NCI-H1105 (cell line): ENCODE data around the gene CD58.
"Not testable (repeated sequence)": the region's sequence is repeated elsewhere in the genome, so short reads cannot be mapped to it uniquely, and the experiment has no call there.

Experiments used
- DNase-seq: peaks from one replicate; lab custom pipeline; 2025; lab: John Stamatoyannopoulos, UW

CD58 gene

DNA sequence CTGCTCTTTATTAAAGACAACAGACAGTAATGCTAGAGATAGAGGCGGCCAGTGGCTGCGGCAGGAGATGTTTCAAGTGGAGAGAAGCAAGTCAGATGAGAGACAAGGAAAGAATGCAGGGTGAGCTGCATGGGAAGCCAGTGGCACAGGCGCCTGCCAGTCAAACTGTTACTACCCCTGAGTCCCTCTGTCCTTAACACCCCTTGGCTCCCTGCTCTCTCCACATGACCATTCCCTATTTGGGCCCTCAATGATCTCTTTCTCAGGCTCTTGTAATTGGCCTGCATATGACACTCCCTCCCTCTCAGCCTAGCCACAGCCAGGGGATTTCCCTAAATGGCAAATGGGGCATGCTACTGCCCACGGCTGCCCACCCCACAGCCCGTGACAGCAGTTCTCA is 22.6 kb upstream of the CD58 start:
- DNase-seq = not testable (repeated sequence)

DNA sequence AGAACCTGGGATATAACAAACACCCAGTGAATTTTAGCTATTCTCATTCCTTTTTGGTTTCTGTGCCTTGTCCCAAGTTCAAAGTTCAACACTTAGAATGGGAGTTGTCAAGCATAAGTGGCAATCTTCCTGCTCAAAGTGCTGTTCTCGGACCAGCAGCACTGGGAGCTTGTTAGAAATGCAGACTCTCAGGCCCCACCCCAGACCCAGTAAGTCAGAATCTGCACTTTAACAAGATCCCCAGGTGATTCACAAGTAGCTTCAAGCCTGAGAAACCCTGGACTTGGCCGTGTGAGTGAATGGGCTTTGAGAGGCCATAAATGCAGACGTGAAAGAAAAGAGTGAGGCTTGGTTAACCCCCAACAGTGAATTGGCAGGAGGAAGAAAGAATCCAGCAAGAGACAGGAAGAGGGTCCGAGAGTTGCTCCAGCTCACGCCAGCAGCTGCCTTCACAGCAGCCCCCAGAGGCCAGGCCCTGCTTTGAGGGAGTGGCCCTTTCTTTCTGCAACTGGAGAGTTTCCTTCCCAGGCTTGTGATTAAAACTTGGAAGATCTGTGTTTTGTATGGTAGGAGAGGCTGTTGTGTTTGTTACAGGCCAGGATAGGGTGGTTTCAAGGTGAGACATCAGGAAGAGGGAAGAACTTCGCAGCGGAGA is 21.3 kb upstream of the CD58 start:
- DNase-seq = not testable (repeated sequence)

DNA sequence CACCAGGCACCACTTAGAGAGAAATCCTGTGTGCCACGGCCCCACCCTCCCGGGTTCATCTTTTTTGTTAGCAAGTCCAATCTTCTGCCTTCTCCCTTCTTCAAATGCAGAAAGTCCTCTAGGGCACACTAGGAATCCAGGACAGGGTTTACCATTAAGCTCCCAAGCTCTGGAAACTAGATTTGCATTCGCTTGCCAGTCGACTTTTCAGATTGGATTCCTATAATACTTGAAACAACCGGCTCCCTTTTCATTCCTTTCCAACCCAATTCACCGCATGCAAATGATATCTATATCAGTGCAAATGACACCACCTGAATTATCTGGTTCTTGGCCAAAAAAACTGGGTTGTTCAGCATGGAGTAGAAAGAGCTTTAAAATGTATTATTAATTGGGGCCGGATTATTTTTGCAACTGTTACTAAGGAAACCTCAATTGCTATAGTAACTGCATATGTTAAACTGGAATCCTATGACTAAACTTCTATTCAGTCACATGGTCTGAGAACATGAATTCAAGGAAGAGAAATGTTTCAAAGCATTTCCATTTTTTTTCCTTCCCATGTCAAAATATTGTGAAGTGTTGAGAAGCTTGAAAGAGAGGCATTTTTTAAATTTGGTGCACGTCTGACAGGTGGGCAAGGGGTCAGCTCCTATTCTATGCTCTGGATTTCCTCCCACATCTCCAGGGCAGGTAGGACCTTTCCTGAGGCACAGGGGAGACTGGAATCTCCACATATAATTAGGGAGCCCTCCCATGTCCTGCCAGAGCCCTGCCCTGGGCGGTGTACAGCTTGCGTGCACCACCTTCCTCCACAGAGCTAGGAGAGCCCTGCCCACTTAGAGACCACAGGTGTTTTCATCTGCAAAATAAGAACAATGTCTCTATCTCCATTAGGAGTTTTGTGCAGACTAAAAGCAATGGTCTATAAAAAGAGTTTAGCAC is 20.5 kb upstream of the CD58 start:
- not testable (repeated sequence) for DNase-seq

DNA sequence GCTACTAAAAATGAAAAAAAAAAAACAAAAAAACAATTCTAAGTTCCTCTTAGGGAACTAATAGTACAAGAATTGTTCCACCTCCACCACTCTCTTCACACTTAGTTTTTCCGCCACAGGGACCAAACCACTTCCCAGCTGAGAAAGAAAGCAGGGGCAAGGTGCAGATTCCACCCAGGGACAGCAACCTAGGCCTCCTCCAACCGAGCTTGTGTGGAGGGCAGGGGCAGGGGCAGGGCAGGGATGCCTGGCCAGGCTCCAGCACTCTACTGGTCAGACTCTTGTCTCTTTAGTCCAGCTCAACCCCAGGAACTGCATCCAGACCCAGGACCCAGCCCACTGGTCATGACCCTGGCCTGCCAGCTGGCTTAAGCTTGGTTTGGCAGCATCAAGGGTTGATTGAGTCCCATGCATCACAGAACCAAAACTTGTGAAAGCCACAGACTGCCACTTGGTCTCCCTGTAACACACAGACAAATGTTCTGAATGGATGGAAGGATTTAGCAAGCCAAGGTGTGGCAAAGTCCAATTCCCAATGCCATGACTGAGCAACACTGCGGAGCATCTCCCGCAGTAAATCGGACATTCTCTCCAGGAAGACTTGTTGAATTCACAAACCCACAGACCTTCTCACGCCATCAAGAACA is 19.7 kb upstream of the CD58 start:
- not testable (repeated sequence) for DNase-seq

DNA sequence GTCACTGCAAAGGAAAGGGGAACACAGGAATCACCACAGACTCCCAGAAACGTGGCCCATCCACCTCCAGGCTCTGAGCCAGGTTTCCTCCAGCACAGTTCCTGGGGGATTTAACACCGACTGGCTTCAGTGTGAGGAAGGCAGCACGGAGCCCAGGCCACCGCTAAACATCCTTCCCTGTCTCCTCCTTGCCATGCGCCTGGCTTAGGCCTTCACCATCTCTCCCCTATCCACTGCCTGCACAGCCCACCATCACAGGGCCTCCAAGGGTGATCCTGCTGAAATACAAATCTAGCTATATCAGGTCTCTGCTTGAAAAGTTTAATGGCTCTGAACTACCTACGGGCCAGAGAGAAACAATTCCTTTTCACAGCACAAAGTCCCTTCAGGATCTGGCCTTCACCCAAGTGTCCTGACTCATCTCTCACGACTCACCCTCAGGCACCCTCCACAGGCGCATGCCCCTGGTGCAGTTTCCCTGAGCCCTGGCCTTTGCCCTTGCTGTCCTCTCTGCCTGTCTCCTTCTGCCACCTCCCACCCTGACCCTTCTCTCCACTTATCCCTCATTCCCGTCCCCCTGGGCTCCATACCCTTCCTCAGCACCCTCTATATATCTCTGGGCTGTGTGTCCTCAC is 18.4 kb upstream of the CD58 start:
- DNase-seq = not testable (repeated sequence)

DNA sequence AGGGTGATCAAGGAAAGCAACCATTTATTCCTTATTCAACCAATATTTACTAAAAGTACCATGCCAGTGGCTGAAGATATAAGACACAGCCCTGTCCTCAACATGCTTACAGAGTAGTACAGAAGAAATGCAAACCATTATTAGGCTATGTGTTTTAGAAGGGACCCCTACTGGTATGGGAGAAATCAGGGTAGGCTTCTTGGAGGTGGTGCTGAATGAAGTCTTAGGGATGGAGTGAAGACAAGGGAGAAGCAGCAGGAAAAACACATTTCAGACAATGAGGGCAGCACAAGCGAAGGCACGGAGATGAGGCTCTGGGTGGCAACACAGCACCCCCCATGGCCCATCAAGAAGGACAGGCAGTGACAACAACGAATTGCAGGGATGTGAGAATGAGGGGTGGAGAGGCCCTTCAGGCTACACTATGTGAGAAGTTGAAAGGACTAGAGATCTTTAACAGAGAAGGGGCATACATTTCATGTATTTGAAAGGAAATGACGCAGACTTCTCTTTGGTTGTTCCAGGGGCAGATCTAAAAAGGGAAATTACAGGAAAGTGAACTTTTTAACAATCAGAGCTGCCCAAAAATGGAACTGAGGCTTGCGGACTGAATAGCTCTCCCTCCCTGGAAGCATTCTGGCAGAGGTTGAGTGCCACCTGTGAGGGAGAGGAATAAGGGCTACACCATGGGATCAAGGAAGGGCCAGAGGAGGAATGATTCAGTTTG is 16.8 kb upstream of the CD58 start:
- no peak for DNase-seq

DNA sequence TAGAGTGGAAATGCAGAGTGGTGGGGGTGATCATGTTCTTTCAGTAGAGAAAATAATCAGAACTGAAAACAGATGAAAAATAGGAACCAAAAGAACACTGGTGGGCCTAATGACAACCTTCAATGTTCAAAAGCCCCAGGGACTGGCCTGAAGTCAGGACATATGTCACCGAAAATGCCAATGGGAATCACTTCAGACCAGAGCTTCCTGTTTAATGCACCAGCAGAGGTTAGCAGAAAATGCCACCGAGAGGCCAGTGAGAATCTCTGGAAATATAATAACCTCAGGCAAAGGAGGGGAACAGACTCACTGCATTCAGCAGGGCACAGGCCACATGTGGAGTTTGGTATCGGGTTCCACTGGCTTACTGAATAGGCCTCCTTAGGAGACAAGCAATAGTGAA is 15.9 kb upstream of the CD58 start:
- no peak for DNase-seq

DNA sequence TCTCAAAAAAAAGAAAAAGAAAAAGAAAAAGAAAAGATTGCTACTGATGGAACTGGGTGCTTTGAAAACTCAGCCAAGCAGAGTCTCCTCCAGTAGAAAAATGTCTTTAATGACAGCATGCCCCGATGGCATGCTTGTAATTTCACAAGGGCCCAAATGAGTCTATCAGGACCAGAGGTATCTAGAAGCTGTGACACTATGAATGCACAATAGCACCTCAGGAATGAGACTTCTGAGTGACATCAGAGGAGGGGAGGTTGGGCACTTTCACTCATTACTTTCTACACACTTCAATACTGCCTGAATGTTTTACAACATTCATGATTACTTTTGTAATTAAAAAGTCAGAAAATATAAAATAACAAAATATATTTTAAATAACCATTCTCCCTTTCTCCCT is 15.1 kb upstream of the CD58 start:
- no peak for DNase-seq

DNA sequence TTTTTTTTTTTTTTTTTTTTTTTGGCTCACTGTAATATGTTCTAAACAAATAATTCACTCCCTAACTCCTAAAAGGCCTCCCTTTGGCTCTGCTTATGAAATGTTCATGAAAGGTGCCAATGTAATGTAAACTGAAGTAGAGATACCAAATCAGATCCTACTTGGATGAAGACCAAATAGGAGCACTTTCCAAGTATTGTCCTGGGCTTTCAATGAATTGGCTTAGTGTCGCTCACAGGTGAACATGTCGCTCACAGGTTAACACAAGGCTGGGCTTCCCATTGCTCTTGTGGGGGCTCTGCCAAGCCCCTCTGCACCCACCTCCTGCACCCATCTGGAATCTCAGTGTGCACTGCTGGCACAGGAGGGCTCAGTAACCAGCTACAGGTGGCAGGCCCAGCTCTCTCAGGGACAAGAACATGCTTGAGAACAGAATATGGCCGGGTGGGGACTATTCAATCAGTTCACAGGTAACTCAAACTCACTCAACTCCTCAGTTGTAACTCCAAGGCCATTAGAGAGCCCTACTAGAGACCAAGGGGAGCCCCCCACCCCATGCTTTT is 10.6 kb upstream of the CD58 start:
- no peak for DNase-seq

DNA sequence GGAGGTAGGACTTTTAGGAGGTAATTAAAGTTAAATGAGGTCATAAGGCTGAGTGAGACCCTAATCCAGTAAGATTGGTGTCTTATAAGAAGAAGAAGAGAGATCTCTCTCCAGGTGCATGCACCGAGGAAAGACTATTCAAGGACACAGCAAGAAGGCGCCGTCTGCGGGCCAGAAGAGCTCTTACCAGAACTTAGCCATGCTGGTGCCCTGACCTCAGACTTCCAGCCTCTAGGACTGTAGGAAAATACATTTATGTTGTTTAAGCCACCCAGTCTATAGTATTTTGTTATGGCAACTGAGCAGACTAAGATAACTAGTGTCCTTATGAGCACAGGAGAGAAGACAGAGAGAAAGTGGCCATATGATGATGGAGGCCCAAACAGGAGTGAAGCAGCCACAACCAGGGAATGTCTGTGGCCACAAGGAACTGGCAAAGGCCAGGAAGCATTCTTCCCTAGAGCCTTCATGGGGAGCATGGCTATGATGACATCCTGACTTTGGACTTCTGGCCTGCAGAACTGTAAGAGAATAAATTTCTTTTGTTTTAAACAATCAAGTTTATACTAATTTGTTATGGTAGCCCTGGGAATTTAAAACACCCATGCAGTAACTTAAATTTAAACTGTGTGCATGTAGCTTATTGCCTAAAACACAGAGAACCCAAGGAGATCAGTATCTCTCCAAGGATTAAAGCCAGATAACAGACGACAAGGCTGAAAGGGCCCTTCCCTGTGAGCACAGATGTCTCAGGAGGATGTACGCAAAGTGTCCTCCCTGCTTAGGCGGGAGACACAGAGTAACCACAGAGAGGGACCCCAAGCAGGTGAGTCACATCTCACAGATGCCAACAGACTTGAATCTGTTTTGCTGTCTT is 9.9 kb upstream of the CD58 start:
- DNase-seq = no peak

DNA sequence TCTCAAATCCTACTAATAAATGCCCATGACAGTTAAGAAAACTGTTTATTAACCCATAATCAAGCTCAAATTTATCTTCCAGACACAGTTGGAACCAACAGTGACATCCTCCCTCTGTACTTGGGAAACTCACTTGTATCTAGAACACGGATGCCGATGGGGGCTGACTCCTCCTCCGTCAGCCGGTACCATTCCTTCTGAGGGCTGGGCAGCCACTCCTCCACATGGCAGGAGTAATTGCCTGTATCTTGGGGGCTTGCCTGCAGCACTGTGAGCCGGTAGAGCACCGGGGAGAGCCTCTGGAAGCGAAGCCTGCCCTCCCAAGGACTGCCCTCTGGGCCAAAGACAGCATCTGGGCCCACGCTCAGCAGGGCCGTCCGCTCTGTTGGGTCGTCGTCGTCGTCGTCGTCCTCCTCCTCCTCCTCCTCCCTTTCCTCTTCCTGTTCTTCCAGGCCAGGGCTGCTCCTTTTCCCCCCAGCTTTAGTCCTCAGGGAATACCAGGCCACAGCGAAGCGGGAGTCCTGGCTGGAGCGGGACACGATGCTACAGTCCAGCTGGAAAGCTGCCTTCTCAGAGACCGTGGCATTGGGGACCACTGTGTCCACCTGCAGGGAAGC is 8.5 kb upstream of the CD58 start:
- DNase-seq = no peak

DNA sequence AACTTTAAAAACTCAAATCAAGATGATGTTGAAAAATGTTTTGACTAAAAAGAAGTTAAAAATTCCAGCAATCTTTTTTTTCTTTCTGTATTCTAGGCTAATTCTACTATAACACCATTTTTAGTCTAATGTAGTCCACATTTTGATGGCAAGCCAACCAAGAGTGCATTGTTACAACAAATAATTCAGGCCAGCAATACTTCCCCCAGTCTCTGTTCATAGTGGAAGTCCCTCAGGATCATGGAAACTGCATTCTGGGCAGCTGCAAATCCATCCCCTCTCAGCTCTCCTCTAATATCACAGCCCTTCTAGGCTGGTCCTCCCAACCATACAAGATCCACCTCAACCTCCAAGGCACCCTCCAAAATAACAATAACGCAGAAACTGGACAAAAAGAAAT is 7.8 kb upstream of the CD58 start:
- DNase-seq = no peak

DNA sequence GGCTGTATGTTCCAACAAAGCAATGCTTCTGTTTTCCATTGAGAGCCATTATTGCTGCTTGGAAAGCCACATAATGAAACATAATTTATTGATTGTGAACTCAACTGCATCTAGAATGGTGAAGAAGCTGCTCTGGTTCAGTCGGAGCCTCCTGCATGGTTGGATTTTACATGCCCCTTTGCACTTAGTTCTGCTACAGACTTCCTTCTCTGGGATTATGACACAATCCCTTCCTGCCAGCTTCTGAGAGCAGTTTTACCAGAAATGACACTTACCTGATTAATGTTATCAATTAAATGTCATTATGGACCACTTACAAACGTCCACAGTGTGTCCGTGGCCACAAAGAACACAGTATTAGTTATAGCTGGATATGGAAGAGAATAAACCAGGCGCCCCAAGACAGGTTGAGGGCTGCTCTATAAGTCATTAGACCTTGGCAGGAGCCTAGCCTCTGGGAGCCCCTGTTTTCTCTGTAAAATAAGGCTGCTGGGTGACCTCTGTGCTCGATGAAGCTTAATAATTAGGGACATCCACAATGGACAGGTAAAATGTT is 7.0 kb upstream of the CD58 start:
- no peak for DNase-seq

DNA sequence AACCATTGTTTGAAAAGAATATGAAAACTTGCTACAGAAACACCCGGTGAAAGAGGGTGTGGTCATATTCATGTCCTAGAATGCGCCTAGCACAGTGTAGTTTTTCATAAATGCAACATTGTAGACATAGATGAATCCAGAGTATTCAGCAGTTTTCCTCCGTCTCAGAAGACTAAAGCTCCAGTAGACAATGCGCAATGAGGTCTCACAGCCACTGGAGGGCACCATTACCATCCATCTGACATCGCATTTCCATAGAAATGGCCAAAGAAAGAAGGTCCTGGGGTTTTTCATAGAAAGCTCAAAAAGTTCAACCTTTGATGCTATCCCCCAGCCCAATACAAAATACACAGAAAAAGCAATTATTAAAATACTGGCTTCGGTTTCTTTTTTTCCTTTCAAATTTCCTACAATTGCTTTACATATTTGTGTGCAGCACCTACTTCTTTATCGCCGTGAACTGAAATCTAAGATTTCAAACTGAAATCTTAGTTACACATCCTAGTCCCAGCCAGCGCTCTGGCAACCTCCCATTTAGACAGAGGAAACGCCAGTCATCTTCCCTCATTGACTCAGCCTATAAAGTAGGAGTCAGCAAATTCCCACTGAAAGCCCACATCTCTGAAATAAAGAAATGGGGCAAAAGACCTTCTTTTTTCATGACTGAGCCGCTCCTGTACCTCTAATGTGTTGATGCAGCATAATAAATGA is 3.9 kb upstream of the CD58 start:
- DNase-seq = peak; percentile 52

DNA sequence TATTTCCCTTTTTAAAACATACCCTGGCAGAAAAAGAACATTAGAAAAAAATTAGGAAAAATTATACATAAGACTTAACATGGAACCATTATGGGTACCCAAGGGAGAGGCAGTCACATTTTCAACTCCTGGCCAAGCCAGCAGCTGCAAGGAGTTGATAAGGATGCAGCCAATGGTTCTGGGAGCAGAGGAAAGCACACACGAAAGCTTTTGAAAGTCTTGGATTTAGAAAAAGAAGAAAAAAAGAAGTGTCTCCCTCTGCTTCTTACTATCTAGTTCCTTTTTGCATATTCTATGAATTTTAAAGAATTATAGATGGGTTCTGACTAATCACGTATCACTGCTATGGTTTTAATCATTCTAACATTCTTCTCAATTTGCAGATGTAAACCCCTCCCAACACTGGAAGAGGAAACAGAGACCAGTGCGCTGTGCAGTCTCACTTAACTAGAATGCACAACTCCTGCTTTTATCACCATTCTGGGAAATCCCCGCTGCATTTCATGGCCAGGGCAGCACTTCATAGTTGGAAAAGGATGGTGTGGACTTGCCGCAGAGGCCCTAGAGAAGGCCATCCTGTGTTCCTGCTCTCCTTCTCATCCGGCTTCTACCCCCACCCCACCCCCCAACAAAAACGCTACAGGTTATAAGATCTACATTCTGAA is 2.7 kb upstream of the CD58 start:
- DNase-seq = no peak

DNA sequence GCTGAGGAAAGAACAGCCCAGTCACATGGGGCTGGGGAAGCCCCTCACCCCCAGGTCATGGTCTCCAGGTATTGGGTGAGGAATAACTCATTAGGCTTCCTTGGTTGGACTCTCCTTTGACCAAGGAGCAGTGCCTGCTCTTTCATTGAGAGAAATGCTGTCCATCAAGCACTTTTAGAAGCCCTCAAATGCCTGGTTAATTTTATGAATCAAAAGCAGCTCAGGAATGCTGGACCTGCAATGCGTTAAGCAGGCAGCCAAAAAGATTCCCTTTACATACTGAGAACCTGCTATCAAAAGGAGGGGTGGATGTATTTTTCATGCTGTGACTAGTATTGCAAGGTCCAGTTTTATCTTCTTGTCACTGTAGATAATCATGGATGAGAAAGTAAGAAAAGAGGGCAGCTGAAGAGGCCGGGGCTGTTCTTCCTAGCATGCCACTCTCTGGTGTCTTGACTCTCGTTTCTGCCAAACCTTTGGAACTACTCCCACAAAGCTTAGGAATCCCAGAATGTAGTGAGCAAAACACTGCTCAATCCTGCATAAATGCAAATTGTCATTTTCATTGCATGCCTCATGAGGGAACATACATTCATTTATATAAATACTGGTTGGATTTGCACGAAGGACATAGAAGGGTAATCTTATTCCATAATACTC is 2.1 kb upstream of the CD58 start:
- no peak for DNase-seq

DNA sequence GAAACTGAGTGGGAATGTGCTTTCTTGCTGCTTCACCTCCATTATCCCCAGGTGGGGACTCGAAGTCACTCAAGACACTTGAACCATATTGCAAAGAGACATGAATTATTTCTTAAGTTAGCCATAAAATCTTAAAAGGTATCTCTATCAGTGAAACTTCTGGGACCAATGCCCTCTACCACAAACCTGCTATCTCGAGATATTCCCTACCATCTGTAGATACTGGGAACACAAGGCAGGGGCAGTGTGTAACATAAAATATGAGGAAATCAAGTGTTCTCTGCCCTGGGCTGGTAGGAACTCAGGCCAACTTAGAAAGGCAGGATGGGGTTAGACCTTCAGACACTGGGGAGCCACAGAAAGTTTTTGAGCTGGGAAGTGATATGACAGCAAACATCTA is 1.3 kb upstream of the CD58 start:
- no peak for DNase-seq
